K562 (cell line): ENCODE measurements around the gene SEBOX. TPM values are rescaled to one million over a fixed set of nuclear protein-coding genes. Genes with fewer than 3 reads are reported as not detected.

ENCODE experiments used
- ATAC-seq: fragments of 200-7000 bp; cut with Tn5 transposase; 3 replicates; pipeline ENCODE4 v1.9.1; 2020; ENCODE audit warnings: moderate library complexity
- BruUV-seq: library from RNA; stranded (reverse); fragments of 400-500 nt; replicated peaks from 2 replicates; lab custom pipeline; 2021; lab: Mats Ljungman, UMichigan
- CTCF ChIA-PET: fragments of 300-600 bp; formaldehyde crosslinking; extraction: SDS; loops from one replicate; lab custom pipeline; 2021; ENCODE audit warnings: low intra/inter-chr PET ratio; lab: Yijun Ruan, JAX
- POLR2A ChIA-PET: fragments of 300-600, 350-650 bp; sonication (Branson Sonifier 250); formaldehyde crosslinking; extraction: SDS; loops from one replicate; lab custom pipeline; 2021; ENCODE audit warnings: antibody characterized with exemption, inconsistent platforms; lab: Yijun Ruan, JAX
- DNase-seq, 4 experiments: peaks; one replicate each; pipeline versions ENCODE4 v3.0.0 to v3.0.0-alpha.2; 2011 to 2018; ENCODE audit warnings: low spot score in 3 of 4, mixed read lengths in 3 of 4; ENCODE audit errors: extremely low read depth in 1 of 4
- FAIRE-seq: peaks from 2 replicates; lab custom pipeline; 2011; peaks lifted over from hg19 to GRCh38; lab: Jason Lieb, UNC
- H2AFZ ChIP-seq: 2 replicates; pipeline ENCODE4 v1.6.0; 2011; ENCODE audit warnings: low read depth, low read length, control low read depth, inconsistent platforms
- H3K27ac ChIP-seq: fragments of 200-600 bp; 3 replicates; pipeline ENCODE4 v1.8.0; 2011; ENCODE audit warnings: low read depth, mild to moderate bottlenecking, control low read depth, inconsistent platforms, low read length, moderate library complexity, mixed read lengths; ENCODE audit errors: extremely low read depth
- H3K27me3 ChIP-seq, 2 experiments: fragments of 300-600 bp in 1 of 2; 2 replicates in 1 of 2; 3 replicates in 1 of 2; pipeline versions ENCODE4 v1.6.0 to v1.8.0; 2011; ENCODE audit warnings: inconsistent platforms in 2 of 2, low read length in 2 of 2, mild to moderate bottlenecking in 1 of 2, mixed read lengths in 1 of 2, moderate library complexity in 1 of 2; ENCODE audit not compliant: control insufficient read depth in 2 of 2, insufficient read depth in 2 of 2
- H3K36me3 ChIP-seq: fragments of 300-600 bp; 3 replicates; pipeline ENCODE4 v1.8.0; 2011; ENCODE audit warnings: mild to moderate bottlenecking, low read length, inconsistent platforms; ENCODE audit not compliant: control insufficient read depth, insufficient read depth
- H3K4me1 ChIP-seq, 2 experiments: fragments of 200-600 bp in 1 of 2; replicated peaks in 1 of 2; 2 replicates in 1 of 2; 3 replicates in 1 of 2; pipeline versions ENCODE4 v1.5.1 to v1.8.0; 2011; ENCODE audit warnings: inconsistent platforms in 2 of 2, low read length in 2 of 2, mild to moderate bottlenecking in 1 of 2, mixed read lengths in 1 of 2, moderate library complexity in 1 of 2; ENCODE audit not compliant: control insufficient read depth in 2 of 2, insufficient read depth in 2 of 2
- H3K4me2 ChIP-seq: 2 replicates; pipeline ENCODE4 v1.6.1; 2011; ENCODE audit warnings: low read length, control low read depth, inconsistent platforms, mixed read lengths; ENCODE audit not compliant: insufficient read depth
- H3K4me3 ChIP-seq: fragments of 200-600 bp; sonication (generic), shearing (Covaris generic); 2 replicates; pipeline ENCODE4 v1.5.1; 2016; ENCODE audit warnings: control low read depth, inconsistent platforms
- H3K79me2 ChIP-seq: fragments of 200-600 bp; 3 replicates; pipeline ENCODE4 v1.8.0; 2011; ENCODE audit warnings: low read length, inconsistent platforms; ENCODE audit not compliant: control insufficient read depth, insufficient read depth
- H3K9ac ChIP-seq, 2 experiments: 2 replicates each; pipeline versions ENCODE4 v1.6.0 to v1.6.1; 2011; ENCODE audit warnings: low read depth in 2 of 2, low read length in 2 of 2, control low read depth in 1 of 2, inconsistent platforms in 1 of 2, mild to moderate bottlenecking in 1 of 2, mixed read lengths in 1 of 2; ENCODE audit not compliant: insufficient read depth in 1 of 2
- H3K9me1 ChIP-seq: one replicate; pipeline ENCODE4 v1.6.0; 2011; ENCODE audit warnings: inconsistent platforms, mild to moderate bottlenecking, low read length, moderate library complexity; ENCODE audit not compliant: control insufficient read depth, insufficient read depth
- H3K9me3 ChIP-seq: replicated peaks from 2 replicates; pipeline ENCODE4 v1.5.1; 2011; ENCODE audit warnings: low read depth, low read length, inconsistent platforms; ENCODE audit not compliant: control insufficient read depth, insufficient read depth
- H4K20me1 ChIP-seq: replicated peaks from 2 replicates; pipeline ENCODE4 v1.6.1; 2011; ENCODE audit warnings: low read length, inconsistent platforms, mixed read lengths; ENCODE audit not compliant: control insufficient read depth, insufficient read depth
- CTCF ChIP-seq, 3 experiments: IDR thresholded peaks in 2 of 3; conservative IDR thresholded peaks in 1 of 3; 2 replicates each; pipeline ENCODE4 v1.5.1; 2011 to 2012; ENCODE audit warnings: low read length in 3 of 3, mild to moderate bottlenecking in 3 of 3, control low read depth in 2 of 3, improper control_type of control experiment in 1 of 3, inconsistent platforms in 1 of 3, low read depth in 1 of 3, mixed read lengths in 1 of 3, moderate library complexity in 1 of 3; ENCODE audit not compliant: insufficient read depth in 2 of 3
- ZBTB43 ChIP-seq: sonication (generic); formaldehyde crosslinking; IDR thresholded peaks from 2 replicates; pipeline ENCODE4 v1.8.0; 2023; ENCODE audit warnings: mild to moderate bottlenecking, missing genetic modification reagents
- WGBS: fragments of 100-300 bp; shearing (Covaris generic); methylation state at CpG from one replicate; pipeline ENCODE4 v1.1.6; 2016; ENCODE audit warnings: low coverage, mixed read lengths; ENCODE audit not compliant: insufficient coverage; ENCODE audit errors: missing lambda C conversion rate; 5-methylcytosine and 5-hydroxymethylcytosine counted together
- in situ Hi-C: fragments of 300-500 bp; cut with MboI; formaldehyde crosslinking; loops from 4 replicates; pipeline ENCODE4 v1.15.0; 2018; ENCODE audit warnings: inconsistent platforms, mixed read lengths
- intact Hi-C: fragments of 100-400 bp; cut with micrococcal nuclease; formaldehyde crosslinking; loops from 2 replicates; pipeline ENCODE4 v1.14.2; 2022
- polyA plus RNA-seq, 8 experiments: library from polyadenylated mRNA; depleted of rRNA in 4 of 8; stranded (reverse) in 5 of 8; unstranded in 3 of 8; fragments of >200 nt; fragmentation: Nextera tagmentation in 2 of 8; fragmentation: Illumina TruSeq in 1 of 8; extraction: Ambion mirVana in 2 of 8; extraction: Trizol in 1 of 8; gene quantifications; 2 replicates each; pipeline versions ENCODE4 v1.2.1 to v1.2.3, GENCODE V29; 2011 to 2014; ENCODE audit warnings: inconsistent platforms in 1 of 8, missing spikeins in 1 of 8
- total RNA-seq, 7 experiments: library from RNA; depleted of rRNA in 6 of 7; stranded (reverse); fragments of >200 nt in 6 of 7; fragmentation: Illumina TruSeq in 2 of 7; extraction: Trizol in 2 of 7; gene quantifications; 2 replicates each; pipeline versions ENCODE4 v1.2.1 to v1.2.3, GENCODE V29; 2011 to 2021; ENCODE audit warnings: low replicate concordance in 1 of 7

The SEBOX gene
- total and polyA plus RNA-seq, 9 of the 15 experiments (the other 6 are each of a cell fraction or from before 2014, with no cell fraction given) = not detected

- H3K27ac ChIP-seq = no peak overlapping the region
- no TSS peak for BruUV-seq
- 64% methylated on average over 3 of the region's 3 CpGs for WGBS
Measured at GRCh38 chr17:28327709-28328108, 37.3 kb downstream of the SEBOX start.

More at GRCh38 chr17:28327709-28328108, 37.3 kb downstream of the SEBOX start:
- no peak for DNase-seq
- POLR2A ChIA-PET = interaction anchor here (0.6 to 2.4 kb wide), 3 partner anchors 9 to 450 kb away, joined by 3 to 19 read pairs (median 3); partner anchors contain the start of gene TMEM97
- Histone ChIP-seq H3K27me3 (no peaks in the 10 kb centered on the region), H2AFZ (no peak overlapping the region), H3K4me2 (no peak overlapping the region), H3K4me3 (no peak overlapping the region), H3K9ac (no peak overlapping the region), H4K20me1 (0 out of 2 replicates have a peak, but pooled peaks cover 6% of the 10 kb centered on the region), H3K79me2 (peaks cover 31% of the 10 kb centered on the region), H3K9me3 (no peaks in the 10 kb centered on the region; the same call in 1 of the 2 replicates), H3K9me1 (no peaks in the 10 kb centered on the region), H3K4me1 (peaks cover 3 to 4% of the 10 kb centered on the region in 2 experiments; a peak in 3 of 5 replicates), H3K36me3 (peaks cover 74% of the 10 kb centered on the region)
- TF ChIP-seq CTCF (IDR thresholded peaks at IDR 0.05 in 2 of 3, conservative IDR thresholded peaks at IDR 0.05 in 1 of 3; ENCODE audit: insufficient read depth in 2 of 3, low read depth in 1 of 3, low read length in 3 of 3) (peak in 1 of 3 experiments; percentile 19; a peak in 2 of 6 replicates), ZBTB43 (CRISPR knock-in tag) (no peak)
- in situ Hi-C loops = no loop called here
- intact Hi-C loops = no loop called here
- CTCF ChIA-PET = no interaction called here
- peak; percentile 42; the same call in 1 of the 3 replicates for ATAC-seq
- FAIRE-seq = no peak
